Testis (tissue), 2 donors: Measurements from ENCODE around the gene FBXO7.

Source experiments
- CTCF ChIP-seq, 3 experiments: fragments of 450-650 bp in 2 of 3; fragments of 200-600 bp in 1 of 3; sonication (generic) in 1 of 3; IDR thresholded peaks; one replicate each; pipeline ENCODE4 v1.5.1; 2016 to 2019; ENCODE audit warnings: antibody characterized with exemption in 3 of 3, mild to moderate bottlenecking in 2 of 3, moderate library complexity in 1 of 3
- POLR2A ChIP-seq: fragments of 450-650 bp; IDR thresholded peaks from one replicate; pipeline ENCODE4 v1.6.1; 2017; ENCODE audit warnings: antibody characterized with exemption, mild to moderate bottlenecking, moderate library complexity

GRCh38 chr22:32515084-32515483, 40.5 kb downstream of the FBXO7 start:
- TF ChIP-seq CTCF (IDR thresholded peaks at IDR 0.05): no peak
- TF ChIP-seq POLR2A: no peak
